Astrocyte (in vitro differentiated cells and primary cell): ENCODE measurements around the gene SRP9. TPM values are rescaled to one million over a fixed set of nuclear protein-coding genes. Genes with fewer than 3 reads are reported as not detected.
"Not testable (repeated sequence)": the region's sequence is repeated elsewhere in the genome, so short reads cannot be mapped to it uniquely, and the experiment has no call there.

Experiments used
- DNase-seq: peaks from one replicate; pipeline ENCODE4 v3.0.0-alpha.2; 2010; ENCODE audit warnings: low read depth
- FAIRE-seq: peaks from 2 replicates; lab custom pipeline; 2011; peaks lifted over from hg19 to GRCh38; lab: Jason Lieb, UNC
- H2AFZ ChIP-seq: 2 replicates; pipeline ENCODE4 v1.6.0; 2012; ENCODE audit warnings: low read depth, low read length, inconsistent platforms
- H3K27ac ChIP-seq: 2 replicates; pipeline ENCODE4 v1.5.1; 2011; ENCODE audit warnings: low read depth, low read length, inconsistent platforms
- H3K27me3 ChIP-seq: 2 replicates; pipeline ENCODE4 v1.6.0; 2011; ENCODE audit warnings: low read length, inconsistent platforms; ENCODE audit not compliant: insufficient read depth
- H3K36me3 ChIP-seq: 2 replicates; pipeline ENCODE4 v1.5.1; 2011; ENCODE audit warnings: low read length, inconsistent platforms; ENCODE audit not compliant: insufficient read depth
- H3K4me1 ChIP-seq: 2 replicates; pipeline ENCODE4 v1.5.1; 2011; ENCODE audit warnings: low read length, inconsistent platforms; ENCODE audit not compliant: insufficient read depth
- H3K4me2 ChIP-seq: 2 replicates; pipeline ENCODE4 v1.6.0; 2012; ENCODE audit warnings: low read length, inconsistent platforms
- H3K4me3 ChIP-seq: 2 replicates; pipeline ENCODE4 v1.5.1; 2011; ENCODE audit warnings: low read depth, mild to moderate bottlenecking, low read length, inconsistent platforms; ENCODE audit not compliant: insufficient read depth
- H3K79me2 ChIP-seq: 2 replicates; pipeline ENCODE4 v1.6.0; 2012; ENCODE audit warnings: mild to moderate bottlenecking, low read length, inconsistent platforms; ENCODE audit not compliant: insufficient read depth
- H3K9ac ChIP-seq: 2 replicates; pipeline ENCODE4 v1.6.0; 2012; ENCODE audit warnings: mild to moderate bottlenecking, low read length, inconsistent platforms
- H3K9me3 ChIP-seq: 2 replicates; pipeline ENCODE4 v1.5.1; 2012; ENCODE audit warnings: low read depth, mild to moderate bottlenecking, low read length, inconsistent platforms; ENCODE audit not compliant: insufficient read depth
- H4K20me1 ChIP-seq: 2 replicates; pipeline ENCODE4 v1.6.0; 2012; ENCODE audit warnings: low read length, inconsistent platforms; ENCODE audit not compliant: insufficient read depth
- H3K27ac Mint-ChIP-seq: one replicate; pipeline ENCODE4 v1.8.0; 2021; ENCODE audit warnings: mild to moderate bottlenecking, mixed read lengths; ENCODE audit not compliant: unreplicated experiment
- H3K27me3 Mint-ChIP-seq: one replicate; pipeline ENCODE4 v1.8.0; 2021; ENCODE audit warnings: low read depth, mixed read lengths; ENCODE audit not compliant: unreplicated experiment
- H3K36me3 Mint-ChIP-seq: one replicate; pipeline ENCODE4 v1.8.0; 2021; ENCODE audit warnings: low read depth, mixed read lengths; ENCODE audit not compliant: unreplicated experiment
- H3K4me1 Mint-ChIP-seq: one replicate; pipeline ENCODE4 v1.8.0; 2021; ENCODE audit warnings: low read depth, mixed read lengths; ENCODE audit not compliant: unreplicated experiment
- H3K4me3 Mint-ChIP-seq: one replicate; pipeline ENCODE4 v1.8.0; 2021; ENCODE audit warnings: mild to moderate bottlenecking, moderate library complexity, mixed read lengths; ENCODE audit not compliant: unreplicated experiment
- H3K9me3 Mint-ChIP-seq: one replicate; pipeline ENCODE4 v1.8.0; 2021; ENCODE audit warnings: mild to moderate bottlenecking, mixed read lengths; ENCODE audit not compliant: unreplicated experiment
- EZH2 ChIP-seq: IDR thresholded peaks from 2 replicates; pipeline ENCODE4 v1.6.1; 2012; ENCODE audit warnings: mild to moderate bottlenecking, low read length, inconsistent platforms; ENCODE audit not compliant: insufficient read depth
- total RNA-seq: library from RNA; stranded (reverse); gene quantifications from 2 replicates; pipeline ENCODE4 v1.2.1, GENCODE V29; 2021
- TF ChIP-seq, protein P1 (sequence below): IDR thresholded peaks from 2 replicates; pipeline ENCODE4 v1.5.1; 2011; ENCODE audit warnings: low read depth, mild to moderate bottlenecking, inconsistent platforms, low read length, moderate library complexity; ENCODE audit not compliant: insufficient read depth

The SRP9 gene
- total RNA-seq, 1 donor from 2014 or later = 269 TPM

DNA sequence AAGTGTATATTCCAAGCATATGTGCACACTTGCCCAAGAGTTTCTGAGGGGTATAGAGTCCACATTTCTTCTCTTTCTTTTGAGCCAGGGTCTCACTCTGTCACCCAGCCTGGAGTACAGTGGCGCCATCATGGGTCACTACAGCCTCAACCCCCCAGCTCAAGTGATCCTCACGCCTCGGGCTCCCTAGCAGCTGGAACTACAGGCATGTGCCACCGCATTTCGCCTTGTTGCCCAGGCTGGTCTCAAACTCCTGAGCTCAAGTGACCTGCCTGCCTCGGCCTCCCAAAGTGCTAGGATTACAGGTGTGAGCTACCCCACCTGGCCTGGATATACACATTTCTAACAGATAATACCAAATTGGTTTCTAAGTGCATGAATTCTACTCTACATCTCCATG, 17.1 kb upstream of the SRP9 start:
- peaks cover 67% of the 10 kb centered on the region for H3K4me1 Mint-ChIP-seq

DNA sequence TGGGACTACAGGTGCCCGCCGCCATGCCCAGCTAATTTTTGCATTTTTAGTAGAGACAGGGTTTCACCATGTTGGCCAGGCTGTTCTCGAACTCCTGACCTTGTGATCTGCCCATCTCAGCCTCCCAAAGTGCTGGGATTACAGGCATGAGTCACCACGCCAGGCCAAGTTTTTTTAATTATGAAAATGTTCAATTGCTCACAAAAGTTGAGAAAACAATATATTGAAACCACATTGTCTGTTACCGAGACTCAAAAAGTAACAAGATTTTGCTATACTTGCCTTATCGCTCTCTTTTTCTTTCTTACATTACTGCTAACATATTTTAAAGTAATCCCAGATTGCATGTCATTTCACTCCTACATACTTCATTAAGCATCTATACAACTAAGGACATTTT, 16.2 kb upstream of the SRP9 start:
- Histone ChIP-seq H3K9ac (peak overlapping the region; percentile 83), H3K27ac (peak overlapping the region; percentile 98), H3K4me1 (peaks cover 37% of the 10 kb centered on the region), H3K4me2 (peak overlapping the region; percentile 69)
- not testable (repeated sequence) for H3K9me3 Mint-ChIP-seq, H3K36me3 Mint-ChIP-seq, H3K27me3 ChIP-seq, FAIRE-seq, H3K4me3 ChIP-seq, H3K27me3 Mint-ChIP-seq, H3K36me3 ChIP-seq, H3K79me2 ChIP-seq, H4K20me1 ChIP-seq, DNase-seq, H3K9me3 ChIP-seq, H2AFZ ChIP-seq
- H3K27ac Mint-ChIP-seq = peak overlapping the region; percentile 100
- H3K4me1 Mint-ChIP-seq = peaks cover 63% of the 10 kb centered on the region
- H3K4me3 Mint-ChIP-seq = peak overlapping the region; percentile 58

More for the DNA sequence above, 17.1 kb upstream of the SRP9 start:
- H3K4me1 ChIP-seq = peaks cover 41% of the 10 kb centered on the region
- no peaks in the 10 kb centered on the region for H3K79me2 ChIP-seq
- H2AFZ ChIP-seq = no peak overlapping the region
- H3K36me3 ChIP-seq = no peaks in the 10 kb centered on the region
- Mint-ChIP-seq H3K27ac (peak overlapping the region; percentile 100), H3K9me3 (no peaks in the 10 kb centered on the region), H3K36me3 (no peaks in the 10 kb centered on the region), H3K4me3 (no peak overlapping the region), H3K27me3 (no peaks in the 10 kb centered on the region)
- no peak overlapping the region for H3K4me2 ChIP-seq
- H4K20me1 ChIP-seq = no peaks in the 10 kb centered on the region
- H3K9me3 ChIP-seq = no peaks in the 10 kb centered on the region
- H3K27ac ChIP-seq = no peak overlapping the region
- no peak overlapping the region for H3K4me3 ChIP-seq
- FAIRE-seq (no peak), DNase-seq (no peak)
- no peaks in the 10 kb centered on the region for H3K27me3 ChIP-seq
- no peak overlapping the region for H3K9ac ChIP-seq
- TF ChIP-seq, protein P1, sequence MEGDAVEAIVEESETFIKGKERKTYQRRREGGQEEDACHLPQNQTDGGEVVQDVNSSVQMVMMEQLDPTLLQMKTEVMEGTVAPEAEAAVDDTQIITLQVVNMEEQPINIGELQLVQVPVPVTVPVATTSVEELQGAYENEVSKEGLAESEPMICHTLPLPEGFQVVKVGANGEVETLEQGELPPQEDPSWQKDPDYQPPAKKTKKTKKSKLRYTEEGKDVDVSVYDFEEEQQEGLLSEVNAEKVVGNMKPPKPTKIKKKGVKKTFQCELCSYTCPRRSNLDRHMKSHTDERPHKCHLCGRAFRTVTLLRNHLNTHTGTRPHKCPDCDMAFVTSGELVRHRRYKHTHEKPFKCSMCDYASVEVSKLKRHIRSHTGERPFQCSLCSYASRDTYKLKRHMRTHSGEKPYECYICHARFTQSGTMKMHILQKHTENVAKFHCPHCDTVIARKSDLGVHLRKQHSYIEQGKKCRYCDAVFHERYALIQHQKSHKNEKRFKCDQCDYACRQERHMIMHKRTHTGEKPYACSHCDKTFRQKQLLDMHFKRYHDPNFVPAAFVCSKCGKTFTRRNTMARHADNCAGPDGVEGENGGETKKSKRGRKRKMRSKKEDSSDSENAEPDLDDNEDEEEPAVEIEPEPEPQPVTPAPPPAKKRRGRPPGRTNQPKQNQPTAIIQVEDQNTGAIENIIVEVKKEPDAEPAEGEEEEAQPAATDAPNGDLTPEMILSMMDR = no peak
- TF ChIP-seq EZH2 = no peak

DNA sequence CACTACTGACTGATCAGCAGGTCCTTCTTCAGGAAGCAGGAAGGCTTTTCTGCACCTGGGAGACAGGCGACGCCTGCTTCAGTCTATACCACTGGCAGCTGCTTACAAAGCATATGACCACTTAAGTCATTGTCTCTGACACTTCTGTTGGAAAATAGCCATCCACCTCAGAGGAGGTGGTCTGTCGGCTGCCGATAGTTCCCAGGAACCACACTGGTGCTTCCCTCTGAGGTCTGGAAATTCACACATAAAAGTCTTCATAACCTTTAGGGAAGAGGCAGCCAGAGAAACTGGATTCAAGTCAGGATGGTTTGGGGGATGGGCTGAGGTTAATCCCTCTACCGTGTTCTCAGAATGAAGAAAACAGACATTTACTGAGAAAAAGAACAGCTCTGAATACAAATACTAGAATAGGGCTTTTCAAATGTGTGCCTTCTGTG, 15.6 kb upstream of the SRP9 start:
- no peaks in the 10 kb centered on the region for H3K36me3 Mint-ChIP-seq

More for the DNA sequence above, 15.6 kb upstream of the SRP9 start:
- Histone ChIP-seq H4K20me1 (no peaks in the 10 kb centered on the region), H3K79me2 (no peaks in the 10 kb centered on the region), H3K4me3 (no peak overlapping the region), H3K4me1 (peaks cover 43% of the 10 kb centered on the region), H3K36me3 (no peaks in the 10 kb centered on the region), H3K27ac (peak overlapping the region; percentile 98), H3K9ac (peak overlapping the region; percentile 83), H3K9me3 (no peaks in the 10 kb centered on the region), H3K27me3 (no peaks in the 10 kb centered on the region), H3K4me2 (peak overlapping the region; percentile 69), H2AFZ (peak overlapping the region; percentile 6)
- peak; percentile 86 for DNase-seq
- TF ChIP-seq, protein P1 = no peak
- TF ChIP-seq EZH2 = no peak
- FAIRE-seq = no peak
- H3K9me3 Mint-ChIP-seq = no peaks in the 10 kb centered on the region
- peak overlapping the region; percentile 100 for H3K27ac Mint-ChIP-seq
- H3K4me1 Mint-ChIP-seq = peaks cover 63% of the 10 kb centered on the region
- no peaks in the 10 kb centered on the region for H3K27me3 Mint-ChIP-seq
- peak overlapping the region; percentile 58 for H3K4me3 Mint-ChIP-seq
